ENCODE results near the gene LILRB4.

DNA sequence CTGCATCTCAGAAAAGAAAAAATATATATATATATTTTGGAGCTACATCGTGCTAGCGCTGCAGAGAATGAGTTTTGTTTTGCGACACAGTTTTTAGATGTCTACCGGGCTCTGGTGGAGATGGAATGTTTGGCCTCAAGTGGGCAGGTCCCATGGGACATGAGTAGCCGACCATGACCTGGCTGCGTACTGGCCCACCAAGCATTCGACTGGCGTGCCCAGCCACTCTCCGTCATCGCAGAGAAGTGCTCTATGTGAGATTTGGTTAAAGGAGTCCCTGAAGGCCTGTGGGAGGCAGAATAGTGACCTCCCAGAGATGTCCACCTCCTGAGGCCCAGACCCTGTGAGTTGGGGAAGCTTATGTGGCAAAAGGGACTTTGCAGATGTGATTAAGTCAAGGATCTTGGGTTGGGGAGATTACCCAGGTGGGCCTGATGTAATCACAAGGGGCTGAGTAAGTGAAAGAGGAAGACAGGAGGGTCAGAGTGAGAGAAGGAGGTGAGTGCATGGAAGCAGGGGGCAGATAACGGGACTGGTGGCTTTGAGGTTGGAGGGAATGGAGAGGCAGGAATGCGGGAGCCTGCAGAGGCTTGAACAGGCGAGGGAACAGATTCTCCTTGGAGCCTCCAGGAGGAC, 821 bp upstream of the LILRB4 start:
- TF ChIP-seq, protein P1, sequence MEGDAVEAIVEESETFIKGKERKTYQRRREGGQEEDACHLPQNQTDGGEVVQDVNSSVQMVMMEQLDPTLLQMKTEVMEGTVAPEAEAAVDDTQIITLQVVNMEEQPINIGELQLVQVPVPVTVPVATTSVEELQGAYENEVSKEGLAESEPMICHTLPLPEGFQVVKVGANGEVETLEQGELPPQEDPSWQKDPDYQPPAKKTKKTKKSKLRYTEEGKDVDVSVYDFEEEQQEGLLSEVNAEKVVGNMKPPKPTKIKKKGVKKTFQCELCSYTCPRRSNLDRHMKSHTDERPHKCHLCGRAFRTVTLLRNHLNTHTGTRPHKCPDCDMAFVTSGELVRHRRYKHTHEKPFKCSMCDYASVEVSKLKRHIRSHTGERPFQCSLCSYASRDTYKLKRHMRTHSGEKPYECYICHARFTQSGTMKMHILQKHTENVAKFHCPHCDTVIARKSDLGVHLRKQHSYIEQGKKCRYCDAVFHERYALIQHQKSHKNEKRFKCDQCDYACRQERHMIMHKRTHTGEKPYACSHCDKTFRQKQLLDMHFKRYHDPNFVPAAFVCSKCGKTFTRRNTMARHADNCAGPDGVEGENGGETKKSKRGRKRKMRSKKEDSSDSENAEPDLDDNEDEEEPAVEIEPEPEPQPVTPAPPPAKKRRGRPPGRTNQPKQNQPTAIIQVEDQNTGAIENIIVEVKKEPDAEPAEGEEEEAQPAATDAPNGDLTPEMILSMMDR (IDR thresholded peaks at IDR 0.05 in 2 of 3, conservative IDR thresholded peaks at IDR 0.05 in 1 of 3; ENCODE audit: borderline replicate concordance in 1 of 3, insufficient read depth in 1 of 3, low read depth in 2 of 3, low read length in 2 of 3), result no peak
- TF ChIP-seq, protein P2, sequence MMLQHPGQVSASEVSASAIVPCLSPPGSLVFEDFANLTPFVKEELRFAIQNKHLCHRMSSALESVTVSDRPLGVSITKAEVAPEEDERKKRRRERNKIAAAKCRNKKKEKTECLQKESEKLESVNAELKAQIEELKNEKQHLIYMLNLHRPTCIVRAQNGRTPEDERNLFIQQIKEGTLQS (IDR thresholded peaks at IDR 0.05), result no peak
- TF ChIP-seq RAD21 (IDR thresholded peaks at IDR 0.05; ENCODE audit: low read depth) (no peak), JUND (IDR thresholded peaks at IDR 0.05) (no peak), EZH2phosphoT487 (IDR thresholded peaks at IDR 0.05; ENCODE audit: borderline replicate concordance) (no peak), ZNF274 (IDR thresholded peaks at IDR 0.05; ENCODE audit: low read depth, low read length) (no peak), POLR2AphosphoS5 (IDR thresholded peaks at IDR 0.05; ENCODE audit: low read depth, low read length) (no peak), POLR2A (IDR thresholded peaks at IDR 0.05; ENCODE audit: borderline replicate concordance, extremely low read depth, insufficient read depth, insufficient read length) (no peak), EZH2 (IDR thresholded peaks at IDR 0.05) (no peak)
- TF ChIP-seq, protein P3, sequence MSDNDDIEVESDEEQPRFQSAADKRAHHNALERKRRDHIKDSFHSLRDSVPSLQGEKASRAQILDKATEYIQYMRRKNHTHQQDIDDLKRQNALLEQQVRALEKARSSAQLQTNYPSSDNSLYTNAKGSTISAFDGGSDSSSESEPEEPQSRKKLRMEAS (IDR thresholded peaks at IDR 0.05), result no peak

Data from HCT116 (cell line).